ENCODE results near the gene CPN2. TPM values are rescaled to one million over a fixed set of nuclear protein-coding genes. Genes with fewer than 3 reads are reported as not detected.

Gene CPN2
- polyA plus RNA-seq, 2 of the 4 experiments (the other 2 are of a cell fraction) = not detected

DNA sequence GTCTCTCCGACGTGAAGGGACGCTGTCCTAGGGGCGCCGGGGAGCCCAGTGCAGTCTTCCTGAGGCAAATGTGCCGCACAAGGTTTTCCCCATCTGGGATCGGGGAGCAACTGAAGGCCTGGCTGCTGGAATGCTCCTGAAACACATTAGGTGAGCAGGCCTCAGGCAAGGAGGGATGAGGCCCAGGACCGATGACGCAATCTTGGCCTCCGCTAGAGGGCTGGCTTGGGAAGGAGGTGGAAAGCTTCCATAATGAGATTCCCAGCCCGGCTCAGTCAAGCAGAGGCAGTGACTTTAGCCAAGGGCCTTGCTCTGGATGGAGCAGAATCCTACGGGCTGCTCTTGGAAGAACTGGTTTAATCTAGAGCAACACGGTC is 50.8 kb downstream of the CPN2 start:
- Histone ChIP-seq H3K4me2 (no peak overlapping the region), H3K4me1 (peaks cover 17% of the 10 kb centered on the region), H3K27ac (no peak overlapping the region), H3K4me3 (no peak overlapping the region), H3K9me3 (no peaks in the 10 kb centered on the region)
- 94% methylated on average over 6 of the region's 13 CpGs for WGBS (ENCODE audit: missing lambda C conversion rate)
- TF ChIP-seq CEBPB (IDR thresholded peaks at IDR 0.05) (peak; percentile 46 to 73; a peak in 3 of 4 replicates), KDM5A (IDR thresholded peaks at IDR 0.05) (no peak)
- ChIA-PET POLR2A (no interaction called here), CTCF (interaction anchor here (2.7 kb wide), 1 partner anchor 16 kb away, joined by 15 read pairs; no protein-coding TSS in a partner anchor)
- ATAC-seq (no peak), DNase-seq (ENCODE audit: low read depth in 1 of 2, low spot score in 1 of 2) (no peak), FAIRE-seq (no peak)

DNA sequence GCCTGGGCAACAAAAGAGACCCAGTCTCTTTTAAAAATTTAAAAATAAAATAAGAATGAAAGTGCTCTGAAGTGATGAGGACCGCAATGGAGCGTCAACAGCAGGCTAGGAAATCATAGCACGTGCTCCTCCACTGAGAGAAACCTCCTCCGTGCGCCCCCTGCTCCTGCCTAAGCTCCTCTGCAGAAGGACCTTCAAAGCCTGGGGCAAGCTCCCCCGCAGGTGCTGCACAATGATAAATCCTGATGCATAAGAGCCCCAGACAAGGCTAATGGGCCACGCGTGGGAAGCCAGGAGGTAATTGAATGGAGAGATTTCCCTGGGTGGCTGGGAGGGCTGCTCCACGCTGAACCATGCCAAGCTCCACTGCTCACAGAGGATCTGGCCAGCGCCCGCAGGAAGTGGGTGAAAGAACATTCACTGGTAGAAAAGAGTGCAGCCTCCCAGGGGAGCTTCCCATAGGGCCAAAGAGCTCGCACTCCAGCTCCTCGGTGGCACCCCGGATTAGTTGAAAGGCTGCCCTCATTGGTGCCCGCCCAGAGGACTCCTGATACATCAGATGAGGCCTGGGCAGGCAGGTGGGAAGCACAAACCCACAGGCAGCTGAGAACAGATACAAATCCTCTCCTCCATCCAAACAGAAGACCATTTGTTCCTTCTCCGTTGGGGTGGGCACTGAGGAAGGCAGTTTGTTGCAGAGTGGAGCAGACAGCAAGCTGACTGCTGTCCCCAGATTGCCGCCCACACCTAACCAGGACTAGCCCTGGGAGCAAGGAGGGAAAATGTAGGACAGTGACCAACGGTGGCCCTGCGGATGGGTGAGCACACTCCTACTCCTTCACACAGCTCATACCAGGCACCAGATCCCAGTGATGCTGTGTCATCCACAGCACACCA is 52.5 kb downstream of the CPN2 start:
- TF ChIP-seq CHD4 (IDR thresholded peaks at IDR 0.05; ENCODE audit: borderline replicate concordance) = no peak
- TF ChIP-seq, protein P1, sequence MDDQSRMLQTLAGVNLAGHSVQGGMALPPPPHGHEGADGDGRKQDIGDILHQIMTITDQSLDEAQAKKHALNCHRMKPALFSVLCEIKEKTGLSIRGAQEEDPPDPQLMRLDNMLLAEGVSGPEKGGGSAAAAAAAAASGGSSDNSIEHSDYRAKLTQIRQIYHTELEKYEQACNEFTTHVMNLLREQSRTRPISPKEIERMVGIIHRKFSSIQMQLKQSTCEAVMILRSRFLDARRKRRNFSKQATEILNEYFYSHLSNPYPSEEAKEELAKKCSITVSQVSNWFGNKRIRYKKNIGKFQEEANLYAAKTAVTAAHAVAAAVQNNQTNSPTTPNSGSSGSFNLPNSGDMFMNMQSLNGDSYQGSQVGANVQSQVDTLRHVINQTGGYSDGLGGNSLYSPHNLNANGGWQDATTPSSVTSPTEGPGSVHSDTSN (IDR thresholded peaks at IDR 0.05) = no peak
- TF ChIP-seq ZC3H11A (IDR thresholded peaks at IDR 0.05) = no peak
- TF ChIP-seq RAD21 (conservative IDR thresholded peaks at IDR 0.05 in 1 of 2, IDR thresholded peaks at IDR 0.05 in 1 of 2) = no peak
- TF ChIP-seq EHF (CRISPR knock-in tag; IDR thresholded peaks at IDR 0.05) = no peak
- TF ChIP-seq, protein P2, sequence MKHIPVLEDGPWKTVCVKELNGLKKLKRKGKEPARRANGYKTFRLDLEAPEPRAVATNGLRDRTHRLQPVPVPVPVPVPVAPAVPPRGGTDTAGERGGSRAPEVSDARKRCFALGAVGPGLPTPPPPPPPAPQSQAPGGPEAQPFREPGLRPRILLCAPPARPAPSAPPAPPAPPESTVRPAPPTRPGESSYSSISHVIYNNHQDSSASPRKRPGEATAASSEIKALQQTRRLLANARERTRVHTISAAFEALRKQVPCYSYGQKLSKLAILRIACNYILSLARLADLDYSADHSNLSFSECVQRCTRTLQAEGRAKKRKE (CRISPR knock-in tag; IDR thresholded peaks at IDR 0.05; ENCODE audit: low read depth) = no peak
- TF ChIP-seq NFE2L2 (conservative IDR thresholded peaks at IDR 0.05; ENCODE audit: low read length) = no peak
- TF ChIP-seq RCOR1 (IDR thresholded peaks at IDR 0.05; ENCODE audit: low read depth, low read length) = no peak
- no peak for TF ChIP-seq PHF8 (IDR thresholded peaks at IDR 0.05; ENCODE audit: borderline replicate concordance, low read depth)
- TF ChIP-seq HOXB13 (CRISPR knock-in tag; IDR thresholded peaks at IDR 0.05; ENCODE audit: low read depth) = no peak
- TF ChIP-seq ZFP36 (IDR thresholded peaks at IDR 0.05; ENCODE audit: borderline replicate concordance, partially characterized antibody) = no peak
- no peak for TF ChIP-seq CHD2 (IDR thresholded peaks at IDR 0.05; ENCODE audit: low read length, partially characterized antibody)
- TF ChIP-seq FOSB (CRISPR knock-in tag; IDR thresholded peaks at IDR 0.05) = no peak
- TF ChIP-seq BCL3 (IDR thresholded peaks at IDR 0.05) = no peak
- no peak for TF ChIP-seq KDM1A (IDR thresholded peaks at IDR 0.05; ENCODE audit: low read depth)
- TF ChIP-seq ZSCAN20 (CRISPR knock-in tag; IDR thresholded peaks at IDR 0.05) = no peak
- TF ChIP-seq KDM5A (IDR thresholded peaks at IDR 0.05) = no peak
- CTCF ChIA-PET = interaction anchor here (0.6 to 1.8 kb wide), 4 partner anchors 17 to 642 kb away, joined by 3 to 12 read pairs (median 3); no protein-coding TSS in a partner anchor
- FAIRE-seq (no peak), ATAC-seq (no peak), DNase-seq (ENCODE audit: low read depth in 1 of 2, low spot score in 1 of 2) (no peak)
- peaks cover 17% of the 10 kb centered on the region for H3K4me1 ChIP-seq
- no peak overlapping the region for H3K4me3 ChIP-seq
- H3K27ac ChIP-seq = peak overlapping the region in 1 of 2 experiments; percentile 93; a peak in 1 of 6 replicates
- H3K9me3 ChIP-seq = no peaks in the 10 kb centered on the region
- 87% methylated on average over 16 of the region's 19 CpGs for WGBS (ENCODE audit: missing lambda C conversion rate)
- POLR2A ChIA-PET = no interaction called here
- H3K4me2 ChIP-seq = no peak overlapping the region
